ENCODE measurements around the gene FPR2. TPM values are rescaled to one million over a fixed set of nuclear protein-coding genes. Genes with fewer than 3 reads are reported as not detected.
"Not testable (repeated sequence)": the region's sequence is repeated elsewhere in the genome, so short reads cannot be mapped to it uniquely, and the experiment has no call there.

Gene FPR2
- total RNA-seq = not detected in 2 replicates

- no peak for DNase-seq (ENCODE audit: low read depth, low spot score)
Measured at GRCh38 chr19:51760697-51761356, at the start of gene FPR2. FPR2 (plus strand) TSS chr19:51761180; CDS start chr19:51768659, 7,479 bp downstream.

- DNase-seq (ENCODE audit: low read depth, low spot score) = no peak
Measured at GRCh38 chr19:51711702-51712101, 49.3 kb upstream of the FPR2 start.

- no peak for DNase-seq (ENCODE audit: low read depth, low spot score)
Measured at GRCh38 chr19:51712461-51713081, 48.4 kb upstream of the FPR2 start.

DNA sequence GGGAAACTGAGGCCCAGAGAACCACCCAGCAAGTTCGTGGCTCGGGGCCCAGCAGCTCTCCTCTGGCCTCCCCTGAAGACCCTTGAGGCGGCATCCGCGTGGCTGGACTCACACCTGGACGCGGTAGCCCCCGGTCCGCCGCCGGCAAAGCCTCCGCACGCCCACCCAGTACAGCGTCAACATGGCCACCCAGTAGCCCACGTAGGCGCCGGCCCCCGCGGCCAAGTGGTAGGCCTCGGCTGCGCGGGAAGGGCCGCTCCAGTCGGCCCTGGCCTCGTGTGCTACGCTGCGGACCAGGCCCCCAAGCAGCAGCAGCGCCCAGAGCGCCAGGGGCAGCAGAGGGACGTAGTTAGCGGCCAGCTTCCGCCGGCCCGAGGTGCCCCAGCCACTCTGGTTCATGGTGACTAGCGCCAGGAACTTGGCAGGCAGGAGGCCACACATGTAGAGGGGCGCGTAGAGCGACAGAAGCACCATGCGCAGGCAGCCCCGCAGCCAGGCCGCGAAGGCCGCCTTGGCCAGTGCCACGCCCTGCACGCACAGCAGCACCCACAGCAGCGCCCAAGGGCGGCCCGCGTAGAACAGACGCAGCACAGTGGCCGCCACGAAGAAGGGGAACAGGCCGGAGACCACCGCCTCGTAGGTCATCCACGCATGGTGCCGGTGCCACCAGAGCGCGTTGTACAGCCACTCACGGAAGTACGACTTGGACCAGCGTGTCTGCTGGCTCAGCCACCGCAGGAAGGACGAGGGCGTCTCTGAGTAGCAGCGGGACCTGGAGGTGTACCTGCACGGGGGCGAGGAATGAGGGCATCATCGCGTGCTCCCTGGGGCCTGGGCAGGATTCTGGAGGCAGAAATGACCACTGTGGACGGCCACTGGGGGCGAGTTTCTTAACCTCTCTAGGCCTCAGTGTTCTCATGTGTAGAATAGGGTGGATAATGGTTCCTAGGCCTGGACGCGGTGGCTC lies 47.4 kb upstream of the FPR2 start:
- DNase-seq (ENCODE audit: low read depth, low spot score) = no peak

GRCh38 chr19:51714848-51715247 lies 46.1 kb upstream of the FPR2 start:
- DNase-seq (ENCODE audit: low read depth, low spot score) = no peak

DNA sequence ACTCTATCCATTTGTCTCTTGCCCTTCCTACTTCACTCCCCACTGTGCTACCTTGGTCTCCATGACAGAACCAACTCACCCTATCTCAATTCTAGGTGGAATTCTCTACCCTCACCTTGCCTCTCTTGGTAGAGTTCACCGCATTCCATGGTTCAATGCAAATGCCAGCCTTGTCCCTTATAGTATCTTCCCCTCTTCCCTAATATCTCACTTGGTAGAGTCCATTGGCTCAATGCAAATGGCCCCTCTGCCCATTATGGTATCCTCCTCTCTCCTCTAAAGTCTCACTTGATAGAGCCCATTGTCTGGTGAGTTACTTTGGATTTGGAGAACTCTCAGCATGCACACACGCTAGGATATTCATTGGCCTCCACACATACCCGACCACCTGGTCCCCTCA lies 45.1 kb upstream of the FPR2 start:
- DNase-seq (ENCODE audit: low read depth, low spot score) = no peak

DNA sequence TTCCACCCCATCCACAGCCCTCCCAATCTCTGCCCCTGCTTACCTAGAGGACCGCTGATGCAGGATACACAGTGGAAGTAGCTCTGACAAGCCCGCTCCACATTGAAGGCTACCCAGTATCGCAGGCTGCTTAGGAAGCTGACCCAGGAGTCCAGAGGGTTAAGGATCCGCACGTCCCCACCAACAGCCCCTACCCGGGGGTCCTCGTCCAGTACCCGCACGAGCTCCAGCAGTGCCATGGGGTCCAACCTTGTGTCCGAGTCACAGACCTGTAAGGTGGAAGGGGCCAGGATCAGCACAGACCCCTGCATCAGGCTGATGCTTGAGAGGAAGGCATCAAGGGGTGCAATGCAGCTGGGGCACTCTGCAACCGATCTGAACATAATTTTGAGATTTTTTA lies 44.1 kb upstream of the FPR2 start:
- no peak for DNase-seq (ENCODE audit: low read depth, low spot score)

GRCh38 chr19:51719251-51719988 lies 41.6 kb upstream of the FPR2 start:
- DNase-seq (ENCODE audit: low read depth, low spot score) = no peak

GRCh38 chr19:51721905-51722304 lies 39.1 kb upstream of the FPR2 start:
- DNase-seq (ENCODE audit: low read depth, low spot score) = no peak

GRCh38 chr19:51722492-51722891 lies 38.5 kb upstream of the FPR2 start:
- DNase-seq (ENCODE audit: low read depth, low spot score) = no peak

DNA sequence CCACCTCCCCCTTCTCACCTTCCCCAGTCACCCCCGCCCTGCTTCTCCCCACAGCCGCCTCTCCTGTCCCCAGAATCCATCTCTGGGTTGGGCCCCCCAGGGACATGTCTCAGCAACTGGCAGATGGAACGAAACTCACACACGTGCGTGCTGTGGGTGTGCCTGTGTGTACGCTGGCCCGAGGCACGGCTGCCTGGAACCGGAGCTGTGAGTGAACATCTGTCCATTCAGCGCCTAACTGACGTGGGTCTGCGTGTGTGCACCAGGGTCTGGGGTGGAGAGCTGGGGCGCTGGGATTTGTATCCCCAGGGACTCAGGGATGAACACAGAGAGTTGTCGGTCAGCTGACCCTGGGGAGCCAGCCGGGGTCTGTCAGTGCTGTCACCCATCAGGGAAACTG lies 36.4 kb upstream of the FPR2 start:
- DNase-seq (ENCODE audit: low read depth, low spot score) = no peak

DNA sequence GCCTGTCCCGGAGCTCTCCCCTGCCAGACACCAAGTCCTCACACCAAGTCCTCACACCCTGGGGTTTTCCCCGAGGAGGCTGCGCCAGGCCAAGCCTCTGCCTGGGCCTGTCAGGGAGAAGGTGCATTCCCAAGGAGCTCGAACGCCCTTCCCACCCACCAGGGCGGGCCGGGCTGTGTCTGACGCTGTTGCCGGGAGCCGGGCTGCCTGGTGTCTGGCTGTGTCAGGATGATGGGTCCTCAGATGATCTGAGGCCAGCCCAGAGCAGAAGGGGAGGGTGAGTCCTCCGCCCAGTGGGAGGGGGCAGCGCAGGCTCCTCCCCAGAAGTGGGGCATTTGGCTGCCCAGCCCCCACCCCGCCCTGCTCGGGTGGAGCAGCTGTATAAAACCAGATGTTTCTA lies 34.9 kb upstream of the FPR2 start:
- no peak for DNase-seq (ENCODE audit: low read depth, low spot score)

DNA sequence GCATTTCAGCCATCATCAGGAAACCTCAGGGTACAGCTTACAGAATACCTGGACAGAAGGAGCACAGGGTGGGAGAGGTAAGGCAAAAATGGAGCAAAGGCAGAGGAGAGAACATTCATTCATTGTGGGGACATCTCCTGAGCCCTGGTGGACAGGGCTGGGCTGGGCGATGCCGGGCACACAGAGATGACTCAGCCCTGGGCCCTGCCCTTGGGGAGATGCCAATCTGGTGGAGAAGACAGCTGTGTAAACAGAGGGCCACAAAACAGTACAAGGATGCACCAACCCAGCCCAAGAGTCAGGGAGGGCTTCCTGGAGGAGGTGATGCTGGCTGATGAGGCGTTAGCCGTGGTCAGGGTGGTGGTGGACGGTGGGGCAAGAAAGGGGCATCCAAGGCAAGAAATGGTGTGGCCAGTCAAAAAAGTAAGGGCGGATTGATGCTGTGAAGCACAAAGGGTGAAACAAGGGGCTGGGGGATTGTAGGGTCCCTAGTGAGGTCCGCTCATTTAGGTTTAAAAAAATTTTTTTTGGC lies 33.6 kb upstream of the FPR2 start:
- no peak for DNase-seq (ENCODE audit: low read depth, low spot score)

DNA sequence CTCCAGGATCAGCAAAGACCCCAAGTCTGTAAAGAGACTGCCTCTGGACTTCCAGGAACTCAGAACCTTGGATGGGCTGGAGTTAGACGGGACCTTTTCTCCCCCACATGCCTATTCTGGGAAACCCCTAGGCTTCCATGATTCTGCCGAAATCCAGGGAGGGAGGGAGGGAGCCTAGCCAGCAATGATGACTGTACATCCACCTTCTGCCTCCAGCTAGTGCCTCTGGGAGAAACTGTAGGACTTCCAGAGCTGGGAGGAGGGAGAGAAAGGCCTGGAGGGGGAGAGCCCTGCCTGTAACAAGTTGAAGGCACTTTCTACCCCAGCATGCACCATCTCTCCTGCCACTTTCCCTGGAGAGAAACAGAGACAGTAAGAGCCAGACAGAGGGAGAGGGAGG lies 31.2 kb upstream of the FPR2 start:
- DNase-seq (ENCODE audit: low read depth, low spot score) = no peak

DNA sequence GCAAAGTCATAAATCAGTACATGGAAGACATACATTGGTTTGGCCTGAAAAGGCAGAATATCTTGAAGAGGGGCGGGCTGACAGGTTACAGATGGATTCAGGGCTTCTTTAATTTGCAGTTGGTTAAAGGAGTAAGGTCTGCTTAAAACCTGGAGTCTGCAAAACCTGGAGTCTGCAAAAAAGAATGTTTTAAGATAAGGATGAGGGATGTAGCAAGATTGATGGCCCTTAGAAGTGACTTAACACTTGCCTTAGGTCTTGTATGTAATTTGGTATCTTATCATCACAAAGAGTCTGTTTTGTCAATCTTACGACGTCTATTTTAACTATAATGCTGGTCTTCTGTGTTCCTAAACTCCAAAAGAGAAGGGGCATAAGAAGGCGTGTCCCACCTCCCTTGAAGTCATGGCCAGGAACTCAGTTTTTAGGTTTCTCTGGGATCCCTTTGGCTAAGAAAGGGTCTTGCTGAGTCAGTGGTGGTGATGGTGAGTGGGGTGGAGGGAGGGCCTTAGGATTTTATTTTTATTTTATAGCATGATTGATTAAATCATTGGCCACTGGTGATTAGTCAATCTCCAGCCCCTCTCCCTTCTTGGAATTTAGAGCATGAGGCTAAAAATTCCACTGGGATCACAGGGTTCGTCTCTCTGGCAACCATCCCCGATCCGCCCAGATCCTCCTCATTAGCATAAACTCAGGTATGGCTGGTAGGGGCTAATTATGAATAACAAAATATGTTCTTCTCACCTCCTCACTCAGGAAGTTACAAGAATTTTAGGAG lies 27.0 kb upstream of the FPR2 start:
- DNase-seq (ENCODE audit: low read depth, low spot score) = no peak

GRCh38 chr19:51735759-51736449 lies 25.1 kb upstream of the FPR2 start:
- DNase-seq (ENCODE audit: low read depth, low spot score) = no peak

DNA sequence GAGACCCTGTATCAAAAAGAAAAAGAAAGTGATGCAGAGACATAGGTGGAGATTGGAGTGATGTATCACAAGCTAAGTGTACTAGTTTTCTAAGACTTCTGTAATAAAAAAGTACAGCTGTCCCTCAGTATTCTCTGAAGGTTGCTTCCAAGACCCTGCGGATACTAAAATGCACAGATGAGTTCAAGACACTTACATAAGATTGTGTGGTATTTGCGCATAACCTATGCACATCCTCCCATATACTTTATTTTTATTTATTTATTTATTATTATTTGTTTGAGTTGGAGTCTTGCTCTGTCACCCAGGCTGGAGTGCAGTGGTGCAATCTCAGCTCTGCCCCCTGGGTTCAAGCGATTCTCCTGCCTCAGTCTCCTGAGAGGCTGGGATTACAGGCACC lies 23.6 kb upstream of the FPR2 start:
- no peak for DNase-seq (ENCODE audit: low read depth, low spot score)

DNA sequence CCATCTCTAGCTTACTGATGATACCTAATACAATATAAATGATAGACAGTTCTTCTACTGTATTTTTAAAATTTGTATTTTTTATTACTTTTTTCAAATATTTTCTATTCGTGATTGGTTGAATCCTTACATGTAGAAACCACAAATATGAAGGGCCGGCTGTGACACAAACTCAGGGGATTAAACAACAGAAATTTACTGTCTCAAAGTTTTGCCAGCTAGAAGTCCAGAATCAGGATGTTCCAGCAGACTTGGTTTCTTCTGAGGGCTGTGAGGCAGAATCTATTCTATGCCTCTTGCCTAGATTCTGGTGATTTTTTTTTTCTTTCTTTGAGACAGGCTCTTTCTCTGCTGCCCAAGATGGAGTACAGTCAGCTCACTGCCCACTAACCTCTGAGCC lies 23.1 kb upstream of the FPR2 start:
- no peak for DNase-seq (ENCODE audit: low read depth, low spot score)

DNA sequence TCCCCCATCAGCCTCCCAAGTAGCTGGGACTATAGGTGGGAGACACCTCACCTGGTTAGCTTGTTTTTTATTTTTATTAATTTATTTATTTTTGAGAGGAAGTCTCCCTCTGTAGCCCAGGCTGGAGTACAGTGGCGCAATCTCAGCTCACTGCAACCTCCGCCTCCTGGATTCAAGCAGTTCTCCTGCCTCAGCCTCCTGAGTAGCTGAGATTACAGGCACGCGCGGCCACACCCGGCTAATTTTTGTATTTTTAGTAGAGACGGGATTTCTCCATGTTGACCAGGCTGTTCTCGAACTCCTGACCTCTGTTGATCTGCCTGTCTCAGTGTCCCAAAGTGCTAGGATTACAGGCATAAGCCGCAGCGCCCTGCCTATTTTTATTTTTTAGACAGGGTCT lies 22.5 kb upstream of the FPR2 start:
- not testable (repeated sequence) for DNase-seq (ENCODE audit: low read depth, low spot score)
